Measurements from ENCODE around the gene PHF1.

DNA sequence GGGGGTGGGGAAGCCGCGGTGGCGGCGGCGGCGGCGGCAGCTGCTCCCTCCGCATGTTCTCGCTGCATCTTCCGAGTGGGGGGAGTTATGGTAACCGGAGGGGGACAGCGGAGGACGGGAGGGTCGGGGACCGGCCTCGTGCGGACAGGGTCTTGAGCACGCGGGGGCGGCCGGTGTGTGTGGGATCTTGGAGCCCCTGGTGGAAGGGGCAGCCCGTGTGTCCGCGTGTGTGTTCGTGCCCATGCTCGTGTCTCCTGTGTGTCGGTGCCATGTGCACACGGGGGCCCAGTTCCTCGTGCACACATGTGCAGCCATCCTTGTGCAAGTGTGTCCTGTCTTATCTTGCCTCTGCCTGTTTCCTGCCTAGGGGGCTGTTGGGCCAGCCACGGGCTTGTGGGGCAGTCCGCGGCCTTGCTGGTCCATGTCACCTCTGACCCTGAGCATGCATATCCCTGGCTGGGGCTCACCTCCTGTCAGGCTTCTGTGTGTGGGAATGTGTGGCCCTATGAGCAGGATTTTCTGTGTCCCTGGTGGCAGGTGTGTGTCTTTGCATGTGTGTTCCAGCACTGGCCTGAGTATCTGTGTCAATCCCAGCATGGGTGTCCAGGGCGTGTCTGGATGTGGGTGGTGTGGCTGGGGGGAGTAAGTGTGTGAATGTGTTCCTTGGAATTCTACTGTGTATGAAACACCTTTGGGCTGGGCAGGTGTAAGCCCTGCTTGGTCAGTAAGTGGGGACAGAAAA, 17.6 kb downstream of the PHF1 start:
- TF ChIP-seq POLR2AphosphoS5 (IDR thresholded peaks at IDR 0.05; ENCODE audit: low read depth, low read length) (no peak), TAF1 (IDR thresholded peaks at IDR 0.05; ENCODE audit: low read depth, low read length) (no peak), PAX5 (IDR thresholded peaks at IDR 0.05; ENCODE audit: insufficient read depth, low read length, severe bottlenecking) (no peak), POLR2A (IDR thresholded peaks at IDR 0.05; ENCODE audit: low read depth, low read length) (no peak), SPI1 (IDR thresholded peaks at IDR 0.05; ENCODE audit: low read depth, low read length) (no peak)
